DMS153 (cell line): ENCODE measurements around the gene MELK.
A peak's percentile ranks its signal among the peaks of the same experiment; 100 is the strongest.
"Not testable (repeated sequence)": the region's sequence is repeated elsewhere in the genome, so short reads cannot be mapped to it uniquely, and the experiment has no call there.

Experiments
- DNase-seq: peaks from one replicate; lab custom pipeline; 2025; lab: John Stamatoyannopoulos, UW

Gene MELK

DNA sequence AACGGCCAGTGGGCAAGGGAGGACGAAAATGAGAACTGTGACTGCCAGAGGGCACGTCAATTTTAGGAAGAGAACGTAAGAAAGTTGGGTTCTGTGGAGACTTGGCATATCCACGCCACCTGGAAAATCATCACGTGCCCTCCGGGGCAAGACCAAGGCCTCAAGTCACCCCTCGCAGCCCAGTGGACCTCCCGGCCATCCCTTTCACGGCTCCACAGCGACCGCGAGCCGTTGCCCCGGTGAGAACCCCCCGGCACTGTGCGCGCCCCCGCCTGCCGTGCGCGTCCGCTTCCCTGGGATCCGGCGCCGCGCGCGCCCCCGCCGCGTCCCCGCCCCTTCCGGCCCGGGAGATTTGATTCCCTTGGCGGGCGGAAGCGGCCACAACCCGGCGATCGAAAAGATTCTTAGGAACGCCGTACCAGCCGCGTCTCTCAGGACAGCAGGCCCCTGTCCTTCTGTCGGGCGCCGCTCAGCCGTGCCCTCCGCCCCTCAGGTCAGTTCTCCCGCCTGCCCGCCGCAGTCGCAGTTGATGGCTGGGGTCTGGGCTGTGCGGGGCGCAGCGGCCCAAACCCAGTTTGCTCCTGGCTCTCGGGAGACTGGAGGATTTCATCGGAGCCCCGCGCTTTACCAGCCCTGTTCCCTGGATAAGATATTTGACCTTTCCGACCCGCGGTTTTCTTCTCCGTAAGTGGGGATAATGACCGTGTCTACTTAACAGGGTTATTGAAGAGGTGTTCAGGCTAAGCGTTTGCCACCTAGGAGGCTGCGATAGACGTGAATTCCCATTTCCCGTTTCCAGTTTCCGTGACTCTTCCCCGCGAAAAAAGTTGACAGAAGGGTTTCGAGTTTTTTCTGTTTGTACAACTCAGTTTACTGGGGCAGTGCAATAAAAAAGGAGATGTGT lies at the start of gene MELK:
Gene MELK (plus strand): TSS at position 381 of the 904 bp plus-strand sequence. CDS start 8,787 bp downstream, outside the sequence.
- peak; percentile 50 for DNase-seq

DNA sequence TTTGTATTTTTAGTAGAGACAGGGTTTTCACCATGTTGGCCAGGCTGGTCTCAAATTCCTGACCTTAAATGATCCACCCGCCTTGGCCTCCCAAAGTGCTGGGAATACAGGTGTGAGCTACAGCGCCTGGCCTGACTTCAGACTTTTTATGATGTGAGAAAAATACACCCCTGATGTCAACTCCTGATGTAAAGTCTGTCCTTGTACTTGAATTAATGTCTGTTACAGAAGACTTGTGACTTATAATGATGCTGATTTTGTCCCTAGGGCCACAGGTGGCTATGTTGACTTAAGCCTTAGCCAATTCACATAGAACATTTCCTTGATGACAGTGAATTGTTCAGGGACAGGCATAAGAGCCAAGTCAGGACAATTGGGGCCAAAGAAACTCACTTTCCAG lies 42.5 kb upstream of the MELK start:
- DNase-seq = peak; percentile 76

DNA sequence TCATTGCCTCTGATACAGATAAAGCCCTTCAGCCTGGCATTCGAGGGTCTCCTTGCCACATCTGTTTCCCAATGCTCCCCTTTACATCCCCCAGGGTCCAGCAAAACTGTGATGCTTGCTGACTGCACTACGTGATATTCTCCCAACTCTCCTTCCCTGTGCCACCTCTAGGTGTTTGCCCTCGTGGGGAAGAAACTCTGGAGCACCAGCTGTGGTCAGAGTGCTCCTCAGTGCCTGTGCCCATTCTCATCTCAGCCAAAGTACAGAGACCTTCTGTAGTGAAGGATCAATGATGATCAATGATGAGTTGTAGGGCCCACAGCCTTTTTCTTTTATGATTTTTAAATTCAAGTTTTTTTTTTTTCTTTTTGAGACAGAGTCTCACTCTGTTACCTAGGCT lies 40.3 kb upstream of the MELK start:
- DNase-seq = no peak

DNA sequence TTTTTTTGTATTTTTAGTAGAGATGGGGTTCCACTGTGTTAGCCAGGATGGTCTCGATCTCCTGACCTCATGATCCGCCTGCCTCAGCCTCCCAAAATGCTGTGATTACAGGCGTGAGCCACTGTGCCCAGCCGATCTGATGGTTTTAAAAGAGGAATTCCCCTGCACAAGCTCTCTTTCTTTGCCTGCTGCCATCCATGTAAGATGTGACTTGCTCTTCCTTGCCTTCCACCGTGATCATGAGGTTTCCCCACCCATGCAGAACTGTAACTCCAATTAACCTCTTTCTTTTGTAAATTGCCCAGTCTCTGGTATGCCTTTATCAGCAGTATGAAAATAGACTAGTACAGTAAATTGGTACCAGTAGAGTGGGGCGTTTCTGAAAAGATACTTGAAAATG lies 39.0 kb upstream of the MELK start:
- not testable (repeated sequence) for DNase-seq

DNA sequence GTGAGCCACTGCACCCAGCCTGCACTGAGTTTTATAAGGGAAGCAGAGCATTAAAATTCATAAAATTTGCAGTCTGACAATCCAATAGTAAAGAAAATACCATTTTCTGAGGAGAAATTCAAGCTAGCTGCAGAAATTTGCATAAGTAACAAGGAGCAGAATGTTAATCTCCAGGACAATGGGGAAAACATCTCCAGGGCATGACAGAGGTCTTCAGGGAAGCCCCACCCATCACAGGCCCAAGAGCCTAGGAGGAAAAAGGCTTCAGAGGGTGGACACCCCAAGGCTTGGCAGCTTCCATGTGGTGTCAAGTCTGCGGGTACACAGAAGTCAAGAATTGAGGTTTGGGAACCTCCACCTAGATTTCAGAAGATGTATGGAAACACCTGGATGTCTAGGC lies 37.6 kb upstream of the MELK start:
- no peak for DNase-seq

GRCh38 chr9:36537861-36538260 lies 34.8 kb upstream of the MELK start:
- no peak for DNase-seq

- DNase-seq = no peak
Observed at GRCh38 chr9:36542355-36542754, 30.3 kb upstream of the MELK start.

GRCh38 chr9:36543916-36544315 lies 28.8 kb upstream of the MELK start:
- DNase-seq = no peak

DNA sequence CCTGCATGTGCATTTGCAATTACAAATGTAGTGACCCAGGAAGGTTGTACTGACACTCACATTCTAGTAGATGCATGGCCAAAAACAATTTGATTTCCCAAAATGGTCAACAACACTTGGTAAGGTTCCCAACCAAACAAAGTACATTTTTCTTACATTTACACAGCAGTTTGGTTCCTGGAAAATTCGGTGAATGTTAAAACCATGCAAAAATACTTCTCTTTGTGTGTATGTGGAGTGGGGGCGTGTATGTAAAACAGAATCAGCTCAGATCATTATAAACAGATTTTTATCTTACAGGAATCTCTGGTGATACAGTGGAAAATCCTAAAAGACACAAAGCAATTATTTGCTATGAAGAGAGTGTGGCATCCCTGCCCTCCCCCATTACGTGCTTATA lies 25.1 kb upstream of the MELK start:
- no peak for DNase-seq

- DNase-seq = no peak
Observed at GRCh38 chr9:36548454-36548853, 24.2 kb upstream of the MELK start.

DNA sequence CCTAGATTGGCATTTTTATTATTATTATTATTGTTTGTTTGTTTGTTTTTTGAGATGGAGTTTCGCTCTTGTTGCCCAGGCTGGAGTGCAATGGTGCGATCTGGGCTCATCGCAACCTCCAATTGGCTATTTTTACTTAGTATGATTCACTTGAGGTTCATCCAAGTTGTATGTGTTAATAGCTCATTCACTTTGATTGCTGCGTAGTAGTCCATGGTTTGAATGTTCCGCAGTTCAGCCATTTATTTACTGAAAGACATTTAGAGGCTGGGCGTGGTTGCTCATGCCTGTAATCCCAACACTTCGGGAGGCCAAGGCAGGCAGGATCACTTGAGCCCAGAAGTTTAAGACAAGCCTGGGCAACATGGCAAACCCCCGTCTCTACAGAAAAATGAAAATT lies 22.6 kb upstream of the MELK start:
- no peak for DNase-seq

DNA sequence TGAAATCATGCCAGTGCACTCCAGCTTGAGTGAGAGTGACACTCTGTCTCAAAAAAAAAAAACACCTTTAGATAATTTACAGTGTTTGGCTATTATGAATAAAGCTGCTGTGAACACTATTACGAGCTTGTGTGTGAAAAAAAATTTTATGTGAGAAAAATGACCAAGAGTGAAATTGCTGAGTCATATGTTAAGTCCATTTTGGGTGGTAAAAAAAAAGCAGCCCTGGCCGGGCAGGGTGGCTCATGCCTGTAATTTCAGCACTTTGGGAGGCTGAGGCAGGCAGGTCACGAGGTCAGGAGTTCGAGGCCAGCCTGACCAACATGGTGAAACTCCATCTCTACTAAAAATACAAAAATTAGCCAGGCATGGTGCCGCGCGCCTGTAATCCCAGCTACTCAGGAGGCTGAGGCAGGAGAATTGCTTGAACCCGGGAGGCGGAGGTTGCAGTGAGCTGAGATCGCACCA lies 22.0 kb upstream of the MELK start:
- not testable (repeated sequence) for DNase-seq

GRCh38 chr9:36551129-36551528 lies 21.6 kb upstream of the MELK start:
- DNase-seq = no peak

DNA sequence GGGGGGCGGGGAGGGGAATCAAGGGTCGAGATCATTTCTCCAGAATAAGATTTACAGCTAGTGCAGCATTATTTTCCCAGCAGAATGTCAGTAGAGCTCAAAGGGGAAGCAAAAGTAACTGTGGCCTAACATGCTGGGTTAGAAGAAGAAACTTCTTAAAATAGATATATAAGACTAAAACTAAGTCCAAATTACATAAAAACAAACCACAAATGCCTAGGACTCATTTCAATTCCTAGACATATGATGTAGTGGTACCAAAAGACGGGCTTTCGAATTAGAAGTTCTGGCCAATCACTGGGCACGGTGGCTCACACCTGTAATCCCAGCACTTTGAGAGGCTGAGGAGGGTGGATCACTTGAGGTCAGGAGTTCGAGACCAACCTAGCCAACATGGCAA lies 20.8 kb upstream of the MELK start:
- DNase-seq = no peak

GRCh38 chr9:36559036-36559695 lies 13.5 kb upstream of the MELK start:
- no peak for DNase-seq

DNA sequence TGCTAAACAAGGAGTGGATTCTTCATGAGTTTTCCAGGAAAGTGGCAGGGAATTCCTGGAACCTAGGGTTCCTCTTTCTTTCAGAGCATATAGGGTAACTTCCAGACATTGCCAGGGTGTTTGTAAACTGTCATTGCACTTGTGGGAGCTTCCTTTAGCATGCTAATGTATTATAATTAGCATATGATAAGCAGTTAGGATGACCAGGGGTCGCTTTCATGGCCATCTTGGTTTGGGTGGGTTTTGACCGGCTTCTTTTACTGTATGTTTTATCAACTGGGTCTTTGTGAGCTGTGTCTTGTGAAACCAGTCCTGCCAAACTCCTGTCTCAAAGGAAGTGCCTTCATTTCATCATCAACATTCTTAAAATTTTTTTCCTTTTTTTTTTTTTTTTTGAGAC lies 11.9 kb upstream of the MELK start:
- DNase-seq = no peak

GRCh38 chr9:36562801-36563200 lies 9.9 kb upstream of the MELK start:
- not testable (repeated sequence) for DNase-seq

DNA sequence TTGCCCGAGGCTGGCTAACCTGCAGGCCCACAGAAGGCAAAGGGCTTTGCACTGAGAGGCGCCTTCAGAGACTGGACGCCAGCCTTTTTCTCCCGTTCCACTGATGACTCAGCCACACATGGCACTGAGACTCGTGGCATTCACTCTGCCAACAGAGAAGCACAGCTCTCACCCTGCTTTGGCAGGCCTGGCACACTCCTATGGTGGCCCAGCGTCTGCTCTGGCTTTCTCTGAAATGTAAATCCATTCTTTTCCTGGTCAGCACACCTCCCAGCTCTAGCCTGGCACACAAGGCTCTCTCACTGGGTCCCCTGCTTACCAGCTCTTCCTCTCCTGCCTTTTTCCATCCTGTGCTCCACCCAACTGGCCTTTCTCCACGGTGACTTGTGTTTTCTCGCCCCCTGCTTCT lies 5.9 kb upstream of the MELK start:
- DNase-seq = no peak

- not testable (repeated sequence) for DNase-seq
Observed at GRCh38 chr9:36568681-36569080, 4.0 kb upstream of the MELK start.

- no peak for DNase-seq
Observed at GRCh38 chr9:36571333-36571732, 1.4 kb upstream of the MELK start.

- not testable (repeated sequence) for DNase-seq
Observed at GRCh38 chr9:36574045-36574444, 1.4 kb downstream of the MELK start.

DNA sequence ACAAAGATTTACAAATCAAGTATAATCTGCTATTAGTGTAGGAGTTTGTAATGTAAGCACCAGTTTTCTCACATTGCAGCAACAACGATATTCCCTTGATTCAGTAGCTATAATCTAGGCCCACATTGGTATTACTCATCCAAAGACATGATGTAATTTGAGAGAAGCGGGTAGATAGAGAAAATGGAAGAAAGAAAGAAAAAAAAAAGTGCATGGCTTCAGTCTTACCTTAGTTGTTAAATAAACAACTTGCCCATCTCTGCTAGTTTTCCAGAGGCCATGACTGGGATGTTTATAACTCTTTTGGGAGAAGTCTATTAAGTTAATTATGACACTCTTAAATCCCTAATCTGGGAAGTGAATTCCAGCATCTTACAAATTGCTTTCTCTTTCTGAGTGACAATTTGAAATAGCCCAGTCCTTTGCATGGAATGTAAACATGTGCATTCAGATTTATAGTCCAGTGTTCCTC lies 2.8 kb downstream of the MELK start:
- DNase-seq = no peak

DNA sequence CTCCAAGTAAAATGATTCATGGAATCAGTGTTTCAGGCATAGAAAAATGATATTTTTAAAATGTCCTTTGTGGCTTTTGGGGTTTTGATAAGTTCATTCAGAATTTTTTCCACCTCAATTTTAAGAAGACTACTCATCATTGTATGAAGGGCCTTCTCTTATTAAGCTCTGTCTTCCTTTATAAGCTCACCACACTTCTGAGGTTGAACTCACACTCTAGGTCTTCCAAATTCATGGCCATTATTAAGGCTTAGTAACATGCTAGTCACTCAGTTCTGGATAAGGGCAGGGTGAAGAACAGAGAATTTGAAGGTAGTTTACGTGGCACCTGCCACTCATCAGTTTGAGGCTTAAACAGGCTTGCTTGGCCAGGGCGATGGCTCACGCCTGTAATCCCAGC lies 4.2 kb downstream of the MELK start:
- no peak for DNase-seq
